ENCODE data around the gene AHI1.

DNA sequence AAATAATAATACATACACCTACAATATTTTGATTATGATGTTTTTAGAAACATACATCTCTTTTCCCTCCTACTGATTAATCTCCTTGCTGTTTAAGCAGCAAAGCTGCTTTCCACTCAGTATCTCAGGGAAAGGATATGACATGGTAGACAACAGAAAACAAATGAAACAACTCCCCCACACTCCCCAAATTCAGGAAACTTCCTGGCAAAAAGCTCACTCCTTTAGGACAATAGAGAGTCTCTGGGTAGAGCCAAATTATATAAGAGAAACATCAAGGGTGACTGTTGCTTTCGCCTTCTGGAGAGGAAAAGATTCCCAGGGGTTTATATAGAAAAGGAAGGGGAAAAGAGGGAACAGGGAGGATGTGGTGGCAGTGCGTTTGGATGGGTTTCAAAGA, 48.7 kb upstream of the AHI1 start:
- TF ChIP-seq ZNF282 (IDR thresholded peaks at IDR 0.05; ENCODE audit: partially characterized antibody): no peak
- TF ChIP-seq, protein P1, sequence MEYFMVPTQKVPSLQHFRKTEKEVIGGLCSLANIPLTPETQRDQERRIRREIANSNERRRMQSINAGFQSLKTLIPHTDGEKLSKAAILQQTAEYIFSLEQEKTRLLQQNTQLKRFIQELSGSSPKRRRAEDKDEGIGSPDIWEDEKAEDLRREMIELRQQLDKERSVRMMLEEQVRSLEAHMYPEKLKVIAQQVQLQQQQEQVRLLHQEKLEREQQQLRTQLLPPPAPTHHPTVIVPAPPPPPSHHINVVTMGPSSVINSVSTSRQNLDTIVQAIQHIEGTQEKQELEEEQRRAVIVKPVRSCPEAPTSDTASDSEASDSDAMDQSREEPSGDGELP (IDR thresholded peaks at IDR 0.05; ENCODE audit: borderline replicate concordance, low read depth): no peak
- no peak for TF ChIP-seq ZNF3 (CRISPR knock-in tag; IDR thresholded peaks at IDR 0.05)
- TF ChIP-seq RAD51 (IDR thresholded peaks at IDR 0.05; ENCODE audit: borderline replicate concordance): no peak
- no peak for TF ChIP-seq DMTF1 (CRISPR knock-in tag; IDR thresholded peaks at IDR 0.05)
- TF ChIP-seq KLF6 (CRISPR knock-in tag; IDR thresholded peaks at IDR 0.05): no peak
- TF ChIP-seq SRY (CRISPR knock-in tag; IDR thresholded peaks at IDR 0.05): no peak
- TF ChIP-seq ELF4 (CRISPR knock-in tag; IDR thresholded peaks at IDR 0.05; ENCODE audit: borderline replicate concordance): no peak
